ENCODE data around the gene ARHGEF7. TPM values are rescaled to one million over a fixed set of nuclear protein-coding genes. Genes with fewer than 3 reads are reported as not detected.

ARHGEF7 gene
- total and polyA plus RNA-seq, 2 experiments from 2014 or later = 30.1 to 46.8 TPM

GRCh38 chr13:111120422-111120821 lies 5.3 kb downstream of the ARHGEF7 start:
- no peak for TF ChIP-seq EZH2 (IDR thresholded peaks at IDR 0.05; ENCODE audit: borderline replicate concordance)
- TF ChIP-seq EZH2phosphoT487 (IDR thresholded peaks at IDR 0.05; ENCODE audit: low read depth, severe bottlenecking, unreplicated experiment) = no peak
- TF ChIP-seq CTCF (IDR thresholded peaks at IDR 0.05; ENCODE audit: poor library complexity) = no peak
- Histone ChIP-seq H3K79me2 (no peaks in the 10 kb centered on the region), H3K9me2 (replicated peaks; ENCODE audit: insufficient read depth) (no peaks in the 10 kb centered on the region), H3K4me3 (no peak overlapping the region), H2AFZ (no peak overlapping the region), H3K4me2 (no peak overlapping the region), H3K9me3 (ENCODE audit: low read depth) (no peaks in the 10 kb centered on the region), H3K27me3 (peaks cover 44% of the 10 kb centered on the region), H3K36me3 (replicated peaks; ENCODE audit: insufficient read depth, low read depth) (no peaks in the 10 kb centered on the region), H3K4me1 (ENCODE audit: insufficient read depth) (peaks cover 42% of the 10 kb centered on the region), H3K27ac (peak overlapping the region; percentile 66), H4K20me1 (ENCODE audit: insufficient read depth, poor library complexity, severe bottlenecking) (no peaks in the 10 kb centered on the region)
- no peak for DNase-seq (ENCODE audit: low spot score)
- WGBS (ENCODE audit: low lambda C conversion rate, missing lambda C conversion rate) = 91% methylated on average over 12 of the region's 12 CpGs

GRCh38 chr13:111120913-111121312 lies 5.8 kb downstream of the ARHGEF7 start:
- Histone ChIP-seq H3K36me3 (replicated peaks; ENCODE audit: insufficient read depth, low read depth) (no peaks in the 10 kb centered on the region), H3K27me3 (peaks cover 42% of the 10 kb centered on the region), H3K9me2 (replicated peaks; ENCODE audit: insufficient read depth) (no peaks in the 10 kb centered on the region), H3K4me2 (no peak overlapping the region), H3K79me2 (no peaks in the 10 kb centered on the region), H4K20me1 (ENCODE audit: insufficient read depth, poor library complexity, severe bottlenecking) (no peaks in the 10 kb centered on the region), H3K4me1 (ENCODE audit: insufficient read depth) (peaks cover 42% of the 10 kb centered on the region), H2AFZ (no peak overlapping the region), H3K9me3 (ENCODE audit: low read depth) (no peaks in the 10 kb centered on the region), H3K4me3 (no peak overlapping the region), H3K27ac (peak overlapping the region; percentile 66)
- 79% methylated on average over 8 of the region's 8 CpGs for WGBS (ENCODE audit: low lambda C conversion rate, missing lambda C conversion rate)
- no peak for DNase-seq (ENCODE audit: low spot score)
- TF ChIP-seq EZH2phosphoT487 (IDR thresholded peaks at IDR 0.05; ENCODE audit: low read depth, severe bottlenecking, unreplicated experiment) (no peak), EZH2 (IDR thresholded peaks at IDR 0.05; ENCODE audit: borderline replicate concordance) (no peak)

GRCh38 chr13:111121506-111121905 lies 6.4 kb downstream of the ARHGEF7 start:
- H3K27me3 ChIP-seq = peaks cover 37% of the 10 kb centered on the region
- DNase-seq (ENCODE audit: low spot score) = no peak
- H3K4me3 ChIP-seq = no peak overlapping the region
- H3K79me2 ChIP-seq = no peaks in the 10 kb centered on the region
- H3K4me1 ChIP-seq (ENCODE audit: insufficient read depth) = peaks cover 40% of the 10 kb centered on the region
- no peaks in the 10 kb centered on the region for H3K9me3 ChIP-seq (ENCODE audit: low read depth)
- no peak overlapping the region for H3K4me2 ChIP-seq
- no peaks in the 10 kb centered on the region for H4K20me1 ChIP-seq (ENCODE audit: insufficient read depth, poor library complexity, severe bottlenecking)
- H2AFZ ChIP-seq = no peak overlapping the region
- 90% methylated on average over 16 of the region's 16 CpGs for WGBS (ENCODE audit: low lambda C conversion rate, missing lambda C conversion rate)
- no peaks in the 10 kb centered on the region for H3K36me3 ChIP-seq (replicated peaks; ENCODE audit: insufficient read depth, low read depth)
- H3K27ac ChIP-seq = peak overlapping the region; percentile 6
- TF ChIP-seq EZH2 (IDR thresholded peaks at IDR 0.05; ENCODE audit: borderline replicate concordance) = no peak
- TF ChIP-seq EZH2phosphoT487 (IDR thresholded peaks at IDR 0.05; ENCODE audit: low read depth, severe bottlenecking, unreplicated experiment) = no peak
- TF ChIP-seq CTCF (IDR thresholded peaks at IDR 0.05; ENCODE audit: poor library complexity) = no peak
- no peaks in the 10 kb centered on the region for H3K9me2 ChIP-seq (replicated peaks; ENCODE audit: insufficient read depth)

- Histone ChIP-seq H2AFZ (no peak overlapping the region), H3K4me1 (ENCODE audit: insufficient read depth) (peaks cover 37% of the 10 kb centered on the region), H3K4me3 (no peak overlapping the region), H3K36me3 (replicated peaks; ENCODE audit: insufficient read depth, low read depth) (no peaks in the 10 kb centered on the region), H3K9me2 (replicated peaks; ENCODE audit: insufficient read depth) (no peaks in the 10 kb centered on the region), H3K79me2 (no peaks in the 10 kb centered on the region), H3K9me3 (ENCODE audit: low read depth) (no peaks in the 10 kb centered on the region), H3K27me3 (peaks cover 31% of the 10 kb centered on the region), H4K20me1 (ENCODE audit: insufficient read depth, poor library complexity, severe bottlenecking) (no peaks in the 10 kb centered on the region), H3K27ac (peak overlapping the region; percentile 6), H3K4me2 (no peak overlapping the region)
- DNase-seq (ENCODE audit: low spot score) = no peak
- WGBS (ENCODE audit: low lambda C conversion rate, missing lambda C conversion rate) = 60% methylated on average over 12 of the region's 12 CpGs
- TF ChIP-seq EZH2 (IDR thresholded peaks at IDR 0.05; ENCODE audit: borderline replicate concordance) (no peak), EZH2phosphoT487 (IDR thresholded peaks at IDR 0.05; ENCODE audit: low read depth, severe bottlenecking, unreplicated experiment) (no peak), CTCF (IDR thresholded peaks at IDR 0.05; ENCODE audit: poor library complexity) (no peak)
Observed at GRCh38 chr13:111122056-111122455, 6.9 kb downstream of the ARHGEF7 start.
